Endothelial cell of umbilical vein (primary cell): ENCODE results near the gene SH3RF1. TPM values are rescaled to one million over a fixed set of nuclear protein-coding genes. Genes with fewer than 3 reads are reported as not detected.

Source experiments
- BruUV-seq: library from RNA; stranded (reverse); fragments of 400-500 nt; replicated peaks from 2 replicates; lab custom pipeline; 2021; lab: Mats Ljungman, UMichigan
- CTCF ChIA-PET: fragments of 300-600, 350-600 bp; sonication (Branson Sonifier 250); formaldehyde crosslinking; loops from one replicate; lab custom pipeline; 2021; ENCODE audit warnings: antibody characterized with exemption, inconsistent platforms; lab: Charles Lee
- POLR2A ChIA-PET: fragments of 300-600, 350-600 bp; sonication (Branson Sonifier 250); formaldehyde crosslinking; loops from one replicate; lab custom pipeline; 2021; ENCODE audit warnings: antibody characterized with exemption, inconsistent platforms; lab: Charles Lee
- DNase-seq: peaks from one replicate; pipeline ENCODE4 v3.0.0-alpha.2; 2011; ENCODE audit warnings: low read depth, low spot score
- FAIRE-seq: peaks from 2 replicates; lab custom pipeline; 2011; peaks lifted over from hg19 to GRCh38; lab: Jason Lieb, UNC
- H2AFZ ChIP-seq: 2 replicates; pipeline ENCODE4 v1.6.0; 2012; ENCODE audit warnings: low read depth, low read length, control low read depth, inconsistent platforms
- H3K27ac ChIP-seq: 2 replicates; pipeline ENCODE4 v1.5.1; 2011; ENCODE audit warnings: low read depth, mild to moderate bottlenecking, control low read depth, low read length, moderate library complexity; ENCODE audit not compliant: insufficient read depth
- H3K27me3 ChIP-seq, 2 experiments: 2 replicates each; pipeline versions ENCODE4 v1.6.0 to v1.6.1; 2011; ENCODE audit warnings: low read length in 2 of 2, mixed read lengths in 1 of 2; ENCODE audit not compliant: control insufficient read depth in 2 of 2, insufficient read depth in 2 of 2
- H3K36me3 ChIP-seq, 2 experiments: 2 replicates in 1 of 2; 3 replicates in 1 of 2; pipeline ENCODE4 v1.5.1; 2011; ENCODE audit warnings: low read length in 2 of 2, mild to moderate bottlenecking in 1 of 2, moderate library complexity in 1 of 2; ENCODE audit not compliant: control insufficient read depth in 2 of 2, insufficient read depth in 2 of 2; ENCODE audit errors: extremely low read depth in 1 of 2
- H3K4me1 ChIP-seq: 3 replicates; pipeline ENCODE4 v1.5.1; 2011; ENCODE audit warnings: mild to moderate bottlenecking, low read length; ENCODE audit not compliant: control insufficient read depth, insufficient read depth; ENCODE audit errors: extremely low read depth
- H3K4me2 ChIP-seq: 2 replicates; pipeline ENCODE4 v1.6.1; 2011; ENCODE audit warnings: low read length, control low read depth, mixed read lengths; ENCODE audit not compliant: insufficient read depth
- H3K4me3 ChIP-seq, 3 experiments: fragments of 200-600 bp in 1 of 3; sonication (generic), shearing (Covaris generic) in 1 of 3; replicated peaks in 1 of 3; 2 replicates each; pipeline ENCODE4 v1.5.1; 2011 to 2016; ENCODE audit warnings: control low read depth in 3 of 3, low read length in 3 of 3, mild to moderate bottlenecking in 2 of 3, inconsistent platforms in 1 of 3, low read depth in 1 of 3, moderate library complexity in 1 of 3; ENCODE audit not compliant: insufficient read depth in 1 of 3
- H3K79me2 ChIP-seq: 2 replicates; pipeline ENCODE4 v1.6.0; 2012; ENCODE audit warnings: low read length, inconsistent platforms; ENCODE audit not compliant: control insufficient read depth, insufficient read depth
- H3K9ac ChIP-seq: replicated peaks from 2 replicates; pipeline ENCODE3; 2011; ENCODE audit warnings: low read length, control low read depth; ENCODE audit not compliant: insufficient read depth; ENCODE audit errors: extremely low read depth
- H3K9me1 ChIP-seq: replicated peaks from 3 replicates; pipeline ENCODE4 v1.6.0; 2011; ENCODE audit warnings: mild to moderate bottlenecking, low read length; ENCODE audit not compliant: control insufficient read depth, insufficient read depth; ENCODE audit errors: extremely low read depth
- H3K9me3 ChIP-seq: replicated peaks from 2 replicates; pipeline ENCODE4 v1.5.1; 2012; ENCODE audit warnings: low read length, inconsistent platforms; ENCODE audit not compliant: control insufficient read depth, insufficient read depth
- H4K20me1 ChIP-seq: replicated peaks from 2 replicates; pipeline ENCODE3; 2011; ENCODE audit warnings: mild to moderate bottlenecking, low read length; ENCODE audit not compliant: control insufficient read depth, insufficient read depth; ENCODE audit errors: extremely low read depth
- EZH2 ChIP-seq: IDR thresholded peaks from 2 replicates; pipeline ENCODE4 v1.6.1; 2012; ENCODE audit warnings: borderline replicate concordance, low read depth, mild to moderate bottlenecking, moderate library complexity, low read length, inconsistent platforms; ENCODE audit not compliant: severe bottlenecking
- FOS ChIP-seq: IDR thresholded peaks from 2 replicates; pipeline ENCODE4 v1.6.1; 2011; ENCODE audit warnings: mild to moderate bottlenecking, low read length, moderate library complexity, borderline replicate concordance; ENCODE audit not compliant: insufficient read depth
- GATA2 ChIP-seq: IDR thresholded peaks from 2 replicates; pipeline ENCODE4 v1.7.0; 2011; ENCODE audit warnings: low read depth, mild to moderate bottlenecking, moderate library complexity, mixed read lengths, low read length; ENCODE audit not compliant: insufficient read length, insufficient read depth
- JUN ChIP-seq: IDR thresholded peaks from 2 replicates; pipeline ENCODE4 v1.6.1; 2011; ENCODE audit warnings: borderline replicate concordance, low read depth; ENCODE audit not compliant: insufficient read length, insufficient read depth
- POLR2A ChIP-seq: IDR thresholded peaks from 2 replicates; pipeline ENCODE4 v1.6.1; 2012; ENCODE audit warnings: low read depth, mild to moderate bottlenecking, control low read depth, low read length
- POLR2AphosphoS5 ChIP-seq: IDR thresholded peaks from 2 replicates; pipeline ENCODE4 v1.6.1; 2012; ENCODE audit warnings: low read depth, mild to moderate bottlenecking, control low read depth, low read length, moderate library complexity; ENCODE audit not compliant: insufficient read depth
- dilution Hi-C: fragments of 300-500 bp; cut with MboI; formaldehyde crosslinking; loops from one replicate; pipeline ENCODE4 v1.15.0; 2019; ENCODE audit warnings: low sequenced_read_pairs; ENCODE audit not compliant: extremely low pct_ligation_motif_present
- intact Hi-C: fragments of 100-400 bp; cut with micrococcal nuclease; formaldehyde crosslinking; loops from one replicate; pipeline ENCODE4 v1.10.0; 2022
- polyA plus RNA-seq, 4 experiments: library from polyadenylated mRNA; depleted of rRNA in 3 of 4; stranded (reverse) in 3 of 4; unstranded in 1 of 4; fragments of >200 nt; gene quantifications; 2 replicates each; pipeline versions ENCODE4 v1.2.1 to v1.2.3, GENCODE V29; 2011 to 2012; ENCODE audit warnings: missing spikeins in 1 of 4
- total RNA-seq: library from RNA; stranded (reverse); gene quantifications from 2 replicates; pipeline ENCODE4 v1.2.3, GENCODE V29; 2021
- TF ChIP-seq, protein P1 (sequence below): IDR thresholded peaks from 2 replicates; pipeline ENCODE4 v1.6.1; 2011; ENCODE audit not compliant: insufficient read depth, insufficient read length

Gene SH3RF1
- total and polyA plus RNA-seq, 2 donors (not counting 3 experiments of a cell fraction or from before 2014, with no cell fraction given) = 16.2 to 24.9 TPM

DNA sequence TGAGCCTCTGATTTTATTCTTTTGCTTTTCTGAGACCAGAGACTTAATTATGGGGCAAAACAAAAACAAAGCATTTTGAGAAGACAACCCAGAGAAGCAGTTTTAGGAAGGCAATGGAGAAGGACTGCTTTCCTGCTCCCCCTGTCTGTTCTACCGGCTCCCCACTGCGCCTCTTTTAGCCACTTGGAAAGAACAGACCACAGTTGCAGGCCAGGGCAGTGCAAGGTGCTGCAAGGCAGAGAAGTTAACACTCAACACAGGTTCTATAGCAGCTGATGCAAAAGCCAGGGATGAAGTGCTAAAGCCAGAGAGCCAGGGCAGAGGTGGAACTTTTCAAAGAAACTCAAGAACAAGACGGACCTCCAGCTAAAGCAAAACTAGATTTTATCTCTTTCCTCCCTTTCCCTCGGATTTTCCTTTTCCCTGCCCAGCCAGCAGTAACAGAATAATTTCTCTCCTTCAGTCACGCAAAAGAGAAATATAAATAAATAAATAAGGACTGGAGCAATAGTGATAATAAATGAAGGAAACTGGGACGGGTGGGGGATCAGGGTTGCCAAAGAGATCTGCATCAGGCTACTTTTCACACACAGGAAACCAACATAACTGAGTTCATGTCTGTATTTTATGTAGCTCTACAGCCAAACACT is 10.4 kb downstream of the SH3RF1 start:
- no peak overlapping the region for H2AFZ ChIP-seq
- ChIA-PET CTCF (interaction anchor here (1.3 to 1.6 kb wide), 7 partner anchors 9 to 144 kb away, joined by 3 to 10 read pairs (median 4); no protein-coding TSS in a partner anchor), POLR2A (no interaction called here)
- H3K9me3 ChIP-seq = no peaks in the 10 kb centered on the region
- intact Hi-C loops = no loop called here
- H3K4me1 ChIP-seq = peaks cover 70% of the 10 kb centered on the region
- DNase-seq (peak; percentile 86), FAIRE-seq (peak; percentile 47)
- no TSS peak for BruUV-seq
- peak overlapping the region; percentile 54 for H3K9ac ChIP-seq
- TF ChIP-seq, protein P1, sequence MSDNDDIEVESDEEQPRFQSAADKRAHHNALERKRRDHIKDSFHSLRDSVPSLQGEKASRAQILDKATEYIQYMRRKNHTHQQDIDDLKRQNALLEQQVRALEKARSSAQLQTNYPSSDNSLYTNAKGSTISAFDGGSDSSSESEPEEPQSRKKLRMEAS = no peak
- TF ChIP-seq POLR2AphosphoS5 = peak; percentile 35
- TF ChIP-seq GATA2 = peak; percentile 77
- no peak for TF ChIP-seq POLR2A
- peak overlapping the region; percentile 88 for H3K4me2 ChIP-seq
- no peaks in the 10 kb centered on the region for H3K27me3 ChIP-seq
- H3K36me3 ChIP-seq = peaks cover 5 to 9% of the 10 kb centered on the region in 2 experiments
- peak overlapping the region; percentile 45 for H3K27ac ChIP-seq
- peaks cover 97% of the 10 kb centered on the region for H3K79me2 ChIP-seq
- no peaks in the 10 kb centered on the region for H3K9me1 ChIP-seq
- H3K4me3 ChIP-seq = peak overlapping the region in 1 of 3 experiments; percentile 44
- H4K20me1 ChIP-seq = no peaks in the 10 kb centered on the region
- dilution Hi-C loops = no loop called here

DNA sequence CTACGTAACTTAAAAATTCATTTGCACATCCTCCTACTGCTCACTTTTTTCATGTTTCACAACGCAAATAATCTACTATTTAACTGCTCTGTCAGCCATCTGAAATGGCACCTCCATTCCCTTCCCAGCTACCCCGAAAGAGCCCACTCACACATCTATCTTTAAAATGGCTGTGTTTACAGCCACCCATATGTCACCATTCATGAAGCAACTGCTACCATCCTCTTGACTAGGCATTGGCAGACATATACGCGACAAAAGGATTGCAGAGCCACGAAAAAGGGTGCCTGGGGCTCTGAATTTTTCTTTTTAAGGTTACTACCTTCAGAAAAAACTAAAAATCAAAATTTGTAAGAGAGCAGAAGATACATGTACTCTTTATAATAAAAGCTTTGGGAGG is 11.5 kb downstream of the SH3RF1 start:
- ChIA-PET POLR2A (no interaction called here), CTCF (interaction anchor here (0.7 to 1.2 kb wide), 2 partner anchors 8 to 13 kb away, joined by 3 read pairs; no protein-coding TSS in a partner anchor)
- FAIRE-seq (no peak), DNase-seq (no peak)
- H3K9me1 ChIP-seq = no peaks in the 10 kb centered on the region
- no peaks in the 10 kb centered on the region for H3K27me3 ChIP-seq
- H3K9ac ChIP-seq = no peak overlapping the region
- H3K9me3 ChIP-seq = no peaks in the 10 kb centered on the region
- no TSS peak for BruUV-seq
- no peaks in the 10 kb centered on the region for H4K20me1 ChIP-seq
- no peak overlapping the region for H3K27ac ChIP-seq
- dilution Hi-C loops (no loop called here), intact Hi-C loops (no loop called here)
- H3K4me2 ChIP-seq = no peak overlapping the region
- H3K4me3 ChIP-seq = no peak overlapping the region
- peaks cover 96% of the 10 kb centered on the region for H3K79me2 ChIP-seq
- TF ChIP-seq POLR2A (no peak), FOS (no peak), JUN (no peak), EZH2 (no peak)
- TF ChIP-seq, protein P1 = no peak
- H3K36me3 ChIP-seq = peaks cover 2 to 5% of the 10 kb centered on the region in 2 experiments
- H2AFZ ChIP-seq = no peak overlapping the region
- H3K4me1 ChIP-seq = peaks cover 81% of the 10 kb centered on the region
